Lung microvascular endothelial cell (primary cell): ENCODE results near the gene VILL. TPM values are rescaled to one million over a fixed set of nuclear protein-coding genes. Genes with fewer than 3 reads are reported as not detected.
A peak's percentile ranks its signal among the peaks of the same experiment; 100 is the strongest.
"Not testable (repeated sequence)": the region's sequence is repeated elsewhere in the genome, so short reads cannot be mapped to it uniquely, and the experiment has no call there.

ENCODE experiments used
- DNase-seq, 2 donors: peaks; one replicate each; pipeline versions ENCODE4 v3.0.0 to v3.0.0-alpha.2; 2010; ENCODE audit warnings: low read depth in 2 of 2
- total RNA-seq: library from RNA; depleted of rRNA; stranded (reverse); fragments of >200 nt; gene quantifications from 2 replicates; pipeline ENCODE4 v1.2.1, GENCODE V29; 2014

Gene VILL
- total RNA-seq, 1 donor from 2014 or later: 2.8 TPM

GRCh38 chr3:38033586-38033985 lies 43.0 kb downstream of the VILL start:
- DNase-seq: not testable (repeated sequence)

GRCh38 chr3:38034335-38034734 lies 43.7 kb downstream of the VILL start:
- not testable (repeated sequence) for DNase-seq

- DNase-seq: no peak
Observed at GRCh38 chr3:38036286-38036685, 45.7 kb downstream of the VILL start.

- DNase-seq: no peak
Observed at GRCh38 chr3:38036906-38037305, 46.3 kb downstream of the VILL start.

- no peak for DNase-seq
Observed at GRCh38 chr3:38038447-38038911, 47.9 kb downstream of the VILL start.

GRCh38 chr3:38039101-38039898 lies 48.7 kb downstream of the VILL start, which contains the start of gene DLEC1:
Gene DLEC1 (plus strand): TSS chr3:38039208. CDS start chr3:38039226, 18 bp downstream.
- DNase-seq: peak in 1 of 2 donors; percentile 40

GRCh38 chr3:38039899-38040261 lies 49.3 kb downstream of the VILL start:
- no peak for DNase-seq

GRCh38 chr3:38040401-38040800 lies 49.8 kb downstream of the VILL start:
- DNase-seq: no peak

- no peak for DNase-seq
Observed at GRCh38 chr3:38043486-38043885, 52.9 kb downstream of the VILL start.

GRCh38 chr3:38046027-38046426 lies 55.4 kb downstream of the VILL start:
- DNase-seq: no peak

- DNase-seq: no peak
Observed at GRCh38 chr3:38046821-38047220, 56.2 kb downstream of the VILL start.

- DNase-seq: no peak
Observed at GRCh38 chr3:38047896-38048295, 57.3 kb downstream of the VILL start.

GRCh38 chr3:38049358-38050126 lies 59.0 kb downstream of the VILL start:
- DNase-seq: no peak

- DNase-seq: no peak
Observed at GRCh38 chr3:38051131-38051530, 60.5 kb downstream of the VILL start.

GRCh38 chr3:38053286-38053685 lies 62.7 kb downstream of the VILL start:
- not testable (repeated sequence) for DNase-seq

GRCh38 chr3:38053813-38054498 lies 63.4 kb downstream of the VILL start:
- not testable (repeated sequence) for DNase-seq

GRCh38 chr3:38054499-38055001 lies 64.0 kb downstream of the VILL start:
- DNase-seq: no peak

Other genes with a start within 250 kb of the VILL start
- 82.8 and 206 TPM in 2 replicates for gene CTDSPL, start 128.9 kb upstream of the VILL start, total RNA-seq
- gene PLCD1, start 38.9 kb downstream of the VILL start, total RNA-seq: 11.1 and 13.7 TPM in 2 replicates
- not detected in 2 replicates for gene DLEC1, start 48.4 kb downstream of the VILL start, total RNA-seq
- gene ACAA1, start 146.3 kb downstream of the VILL start, total RNA-seq: 32.5 and 32.9 TPM in 2 replicates
- 13.1 and 13.9 TPM in 2 replicates for gene MYD88, start 147.9 kb downstream of the VILL start, total RNA-seq
- 24.0 and 32.1 TPM in 2 replicates for gene OXSR1, start 174.8 kb downstream of the VILL start, total RNA-seq